DOHH2 (cell line): ENCODE results near the gene LCN15.

Experiments used
- H3F3A ChIP-seq: fragments of 200-600 bp; sonication (generic), shearing (Covaris generic); 2 replicates; pipeline ENCODE4 v1.6.0; 2016; ENCODE audit warnings: antibody characterized with exemption, mild to moderate bottlenecking; ENCODE audit not compliant: control insufficient read depth, insufficient read depth
- H3K27ac ChIP-seq: fragments of 200-600 bp; sonication (generic); 2 replicates; pipeline ENCODE4 v1.5.1; 2014; ENCODE audit warnings: low read depth, mild to moderate bottlenecking, low read length, moderate library complexity
- H3K27me3 ChIP-seq: fragments of 200-600 bp; sonication (generic); 2 replicates; pipeline ENCODE4 v1.6.1; 2014; ENCODE audit warnings: mild to moderate bottlenecking, low read length, mixed read lengths; ENCODE audit not compliant: control insufficient read depth
- H3K36me3 ChIP-seq: fragments of 200-600 bp; sonication (generic); 2 replicates; pipeline ENCODE4 v1.6.1; 2014; ENCODE audit warnings: mild to moderate bottlenecking, low read length, moderate library complexity, mixed read lengths; ENCODE audit not compliant: control insufficient read depth
- H3K4me1 ChIP-seq: fragments of 200-600 bp; sonication (generic); 2 replicates; pipeline ENCODE4 v1.6.1; 2014; ENCODE audit warnings: mild to moderate bottlenecking, low read length, mixed read lengths; ENCODE audit not compliant: control insufficient read depth
- H3K4me2 ChIP-seq: fragments of 200-600 bp; sonication (generic); 2 replicates; pipeline ENCODE4 v1.6.0; 2014; ENCODE audit warnings: mild to moderate bottlenecking, low read length, moderate library complexity
- H3K4me3 ChIP-seq: fragments of 200-600 bp; sonication (generic); 2 replicates; pipeline ENCODE4 v1.5.1; 2014; ENCODE audit warnings: mild to moderate bottlenecking, low read length, mixed read lengths
- H3K79me2 ChIP-seq: fragments of 200-600 bp; sonication (generic); 2 replicates; pipeline ENCODE4 v1.6.1; 2014; ENCODE audit warnings: mild to moderate bottlenecking, low read length, mixed read lengths; ENCODE audit not compliant: control insufficient read depth
- H3K9me2 ChIP-seq: fragments of 200-600 bp; sonication (generic); replicated peaks from 2 replicates; pipeline ENCODE4 v1.6.1; 2014; ENCODE audit warnings: mild to moderate bottlenecking, low read length, mixed read lengths; ENCODE audit not compliant: control insufficient read depth
- H3K9me3 ChIP-seq: fragments of 200-600 bp; sonication (generic); 2 replicates; pipeline ENCODE4 v1.6.1; 2014; ENCODE audit warnings: antibody characterized with exemption, low read length, mixed read lengths; ENCODE audit not compliant: control insufficient read depth, insufficient read depth
- H4K20me1 ChIP-seq: fragments of 200-600 bp; sonication (generic); 2 replicates; pipeline ENCODE4 v1.6.0; 2014; ENCODE audit warnings: low read depth, mild to moderate bottlenecking, antibody characterized with exemption, low read length, moderate library complexity; ENCODE audit not compliant: control insufficient read depth, insufficient read depth
- CTCF ChIP-seq: fragments of 200-600 bp; sonication (generic); IDR thresholded peaks from one replicate; pipeline ENCODE4 v1.5.1; 2014; ENCODE audit warnings: antibody characterized with exemption, mild to moderate bottlenecking, low read depth, low read length; ENCODE audit not compliant: poor library complexity, severe bottlenecking
- EZH2phosphoT487 ChIP-seq: fragments of 200-600 bp; sonication (generic); IDR thresholded peaks from 2 replicates; pipeline ENCODE4 v1.6.1; 2017; ENCODE audit warnings: borderline replicate concordance, mild to moderate bottlenecking, antibody characterized with exemption, low read length, moderate library complexity, mixed read lengths

LCN15 gene

GRCh38 chr9:136763649-136764035 lies 676 bp downstream of the LCN15 start:
- H3K4me2 ChIP-seq: no peak overlapping the region
- H3K4me1 ChIP-seq: peaks cover 49% of the 10 kb centered on the region
- TF ChIP-seq CTCF (no peak), EZH2phosphoT487 (no peak)

GRCh38 chr9:136762915-136763648 lies 1.2 kb downstream of the LCN15 start:
- Histone ChIP-seq H3K4me3 (no peak overlapping the region), H3K4me1 (peaks cover 49% of the 10 kb centered on the region)

More at GRCh38 chr9:136763649-136764035, 676 bp downstream of the LCN15 start:
- peaks cover 17% of the 10 kb centered on the region for H3K27me3 ChIP-seq
- H3K9me3 ChIP-seq: no peaks in the 10 kb centered on the region
- H3K27ac ChIP-seq: no peak overlapping the region
- peaks cover 13% of the 10 kb centered on the region for H3F3A ChIP-seq
- H3K36me3 ChIP-seq: no peaks in the 10 kb centered on the region
- no peaks in the 10 kb centered on the region for H4K20me1 ChIP-seq
- no peaks in the 10 kb centered on the region for H3K9me2 ChIP-seq
- no peaks in the 10 kb centered on the region for H3K79me2 ChIP-seq
- no peak overlapping the region for H3K4me3 ChIP-seq

GRCh38 chr9:136762221-136762691 lies 2.1 kb downstream of the LCN15 start:
- no peak overlapping the region for H3K4me3 ChIP-seq
- H3K36me3 ChIP-seq: no peaks in the 10 kb centered on the region
- H3K4me1 ChIP-seq: peaks cover 49% of the 10 kb centered on the region
- H3K9me3 ChIP-seq: no peaks in the 10 kb centered on the region
- H3K27ac ChIP-seq: no peak overlapping the region
- H3F3A ChIP-seq: peaks cover 3% of the 10 kb centered on the region
- TF ChIP-seq CTCF: no peak
- TF ChIP-seq EZH2phosphoT487: no peak
- no peak overlapping the region for H3K4me2 ChIP-seq
- H4K20me1 ChIP-seq: no peaks in the 10 kb centered on the region
- H3K79me2 ChIP-seq: no peaks in the 10 kb centered on the region
- H3K27me3 ChIP-seq: peaks cover 15% of the 10 kb centered on the region
- H3K9me2 ChIP-seq: no peaks in the 10 kb centered on the region

More at GRCh38 chr9:136762915-136763648, 1.2 kb downstream of the LCN15 start:
- no peak for TF ChIP-seq EZH2phosphoT487
- TF ChIP-seq CTCF: peak; percentile 17
- H3K36me3 ChIP-seq: no peaks in the 10 kb centered on the region
- H3K27me3 ChIP-seq: peaks cover 17% of the 10 kb centered on the region
- H3K4me2 ChIP-seq: peak overlapping the region; percentile 39
- peaks cover 10% of the 10 kb centered on the region for H3F3A ChIP-seq
- no peaks in the 10 kb centered on the region for H3K9me2 ChIP-seq
- H3K79me2 ChIP-seq: no peaks in the 10 kb centered on the region
- no peaks in the 10 kb centered on the region for H3K9me3 ChIP-seq
- no peaks in the 10 kb centered on the region for H4K20me1 ChIP-seq
- H3K27ac ChIP-seq: no peak overlapping the region
